Peyer's patch (tissue), 4 donors: ENCODE measurements around the gene SIRPB2. TPM values are rescaled to one million over a fixed set of nuclear protein-coding genes. Genes with fewer than 3 reads are reported as not detected.

Experiments
- DNase-seq, 3 donors: peaks; one replicate each; pipeline ENCODE4 v3.0.0-alpha.2; 2017 to 2019
- H3K27ac ChIP-seq, 4 donors: fragments of 200-600 bp; sonication (generic); one replicate each; pipeline ENCODE4 v1.5.1; 2016 to 2019
- H3K27me3 ChIP-seq, 2 donors: fragments of 200-600 bp; sonication (generic); one replicate each; pipeline ENCODE4 v1.5.1; 2019
- H3K36me3 ChIP-seq, 3 donors: fragments of 200-600 bp; sonication (generic); one replicate each; pipeline ENCODE4 v1.5.1; 2016 to 2019
- H3K4me1 ChIP-seq, 4 donors: fragments of 200-600 bp; sonication (generic); one replicate each; pipeline ENCODE4 v1.5.1; 2016 to 2019
- H3K4me3 ChIP-seq, 4 donors: fragments of 200-600 bp; sonication (generic); 1 replicate in 3 of 4; 2 replicates in 1 of 4; pipeline ENCODE4 v1.5.1; 2016 to 2019; ENCODE audit warnings: mild to moderate bottlenecking in 1 of 4
- H3K9me3 ChIP-seq, 4 donors: fragments of 200-600 bp; sonication (generic); one replicate each; pipeline ENCODE4 v1.5.1; 2016 to 2019; ENCODE audit warnings: mild to moderate bottlenecking in 1 of 4
- CTCF ChIP-seq, 6 experiments: fragments of 450-650 bp in 4 of 6; fragments of 200-600 bp in 2 of 6; sonication (generic) in 1 of 6; IDR thresholded peaks; one replicate each; pipeline ENCODE4 v1.5.1; 2017 to 2019; ENCODE audit warnings: antibody characterized with exemption in 6 of 6, mild to moderate bottlenecking in 3 of 6, moderate library complexity in 1 of 6
- POLR2A ChIP-seq, 2 donors: fragments of 450-650 bp; IDR thresholded peaks; one replicate each; pipeline ENCODE4 v1.5.1; 2017; ENCODE audit warnings: antibody characterized with exemption in 2 of 2, mild to moderate bottlenecking in 2 of 2, moderate library complexity in 2 of 2
- total RNA-seq, 4 donors: library from RNA; depleted of rRNA; stranded (reverse); fragments of >200 nt; gene quantifications; one replicate each; pipeline ENCODE4 v1.1.0, GENCODE V29; 2016

SIRPB2 gene
- total RNA-seq, 4 donors from 2014 or later, result 6.7 to 6.8 TPM; not detected in 2

GRCh38 chr20:1535420-1536175 lies 44.4 kb upstream of the SIRPB2 start:
- Histone ChIP-seq H3K9me3 (no peaks in the 10 kb centered on the region), H3K36me3 (no peaks in the 10 kb centered on the region), H3K27me3 (no peaks in the 10 kb centered on the region), H3K4me3 (no peak overlapping the region), H3K27ac (peak overlapping the region in 1 of 4 donors; percentile 77), H3K4me1 (peaks cover 0 to 12% (median 0%) of the 10 kb centered on the region in 4 donors)
- peak in 2 of 3 donors; percentile 52 to 56 for DNase-seq
- TF ChIP-seq POLR2A (IDR thresholded peaks at IDR 0.05), result no peak
- TF ChIP-seq CTCF (IDR thresholded peaks at IDR 0.05), result no peak

GRCh38 chr20:1534526-1534925 lies 43.3 kb upstream of the SIRPB2 start:
- no peak overlapping the region for H3K27ac ChIP-seq
- no peak for DNase-seq
- H3K27me3 ChIP-seq, result no peaks in the 10 kb centered on the region
- no peaks in the 10 kb centered on the region for H3K9me3 ChIP-seq
- TF ChIP-seq POLR2A (IDR thresholded peaks at IDR 0.05) (no peak), CTCF (IDR thresholded peaks at IDR 0.05) (no peak)
- peaks cover 0 to 12% (median 0%) of the 10 kb centered on the region in 4 donors for H3K4me1 ChIP-seq
- H3K4me3 ChIP-seq, result no peak overlapping the region
- no peaks in the 10 kb centered on the region for H3K36me3 ChIP-seq

GRCh38 chr20:1533059-1533458 lies 41.8 kb upstream of the SIRPB2 start:
- no peaks in the 10 kb centered on the region for H3K27me3 ChIP-seq
- no peak overlapping the region for H3K4me3 ChIP-seq
- no peak overlapping the region for H3K27ac ChIP-seq
- DNase-seq, result no peak
- no peaks in the 10 kb centered on the region for H3K36me3 ChIP-seq
- TF ChIP-seq CTCF (IDR thresholded peaks at IDR 0.05) (peak in 1 of 6 experiments; percentile 17), POLR2A (IDR thresholded peaks at IDR 0.05) (no peak)
- no peaks in the 10 kb centered on the region for H3K9me3 ChIP-seq
- H3K4me1 ChIP-seq, result peaks cover 0 to 12% (median 0%) of the 10 kb centered on the region in 4 donors

GRCh38 chr20:1528811-1529210 lies 37.6 kb upstream of the SIRPB2 start:
- H3K4me1 ChIP-seq, result no peaks in the 10 kb centered on the region
- no peaks in the 10 kb centered on the region for H3K27me3 ChIP-seq
- TF ChIP-seq CTCF (IDR thresholded peaks at IDR 0.05), result no peak
- TF ChIP-seq POLR2A (IDR thresholded peaks at IDR 0.05), result no peak
- H3K4me3 ChIP-seq, result no peak overlapping the region
- DNase-seq, result no peak
- H3K36me3 ChIP-seq, result no peaks in the 10 kb centered on the region
- no peaks in the 10 kb centered on the region for H3K9me3 ChIP-seq
- no peak overlapping the region for H3K27ac ChIP-seq

- Histone ChIP-seq H3K4me1 (no peaks in the 10 kb centered on the region), H3K9me3 (no peaks in the 10 kb centered on the region), H3K27ac (no peak overlapping the region), H3K27me3 (no peaks in the 10 kb centered on the region), H3K36me3 (no peaks in the 10 kb centered on the region), H3K4me3 (no peak overlapping the region)
- TF ChIP-seq CTCF (IDR thresholded peaks at IDR 0.05) (no peak), POLR2A (IDR thresholded peaks at IDR 0.05) (no peak)
- no peak for DNase-seq
Measured at GRCh38 chr20:1527923-1528322, 36.7 kb upstream of the SIRPB2 start.
